ENCODE measurements around the gene MAPK7. TPM values are rescaled to one million over a fixed set of nuclear protein-coding genes. Genes with fewer than 3 reads are reported as not detected.

MAPK7 gene
- total and polyA plus RNA-seq, 2 donors (not counting 3 experiments of a cell fraction or from before 2014, with no cell fraction given): 16.8 to 30.7 TPM

DNA sequence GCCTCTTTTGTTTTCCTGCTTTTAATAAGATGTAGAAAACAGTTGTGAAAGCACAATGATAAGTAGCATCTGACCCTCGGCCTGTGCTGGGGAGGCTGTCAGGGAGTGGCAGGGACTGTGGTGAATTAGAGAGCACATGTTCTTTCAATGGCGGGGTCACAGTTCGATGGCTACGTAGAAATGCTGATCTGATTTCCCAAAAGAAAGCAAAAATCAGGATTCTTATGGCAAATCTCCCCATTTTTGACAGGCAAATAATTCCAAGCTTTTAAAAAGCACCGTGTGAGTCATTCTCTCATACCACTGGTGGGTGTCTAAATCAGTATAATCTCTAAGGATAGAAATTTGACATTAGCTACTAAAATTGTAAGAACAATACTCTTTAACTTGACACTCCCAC lies 4.2 kb upstream of the MAPK7 start:
- dilution Hi-C loops (cut with MboI; ENCODE audit: extremely low pct_ligation_motif_present, low sequenced_read_pairs) (no loop called here), intact Hi-C loops (cut with micrococcal nuclease) (no loop called here)
- H3K9me3 ChIP-seq (replicated peaks; ENCODE audit: control insufficient read depth, insufficient read depth, low read length): no peaks in the 10 kb centered on the region
- ChIA-PET CTCF (interaction anchor here (1.0 to 4.2 kb wide), 3 partner anchors 9 to 73 kb away, joined by 3 to 23 read pairs (median 4); partner anchors contain the start of gene B9D1), POLR2A (no interaction called here)
- H3K79me2 ChIP-seq (ENCODE audit: control insufficient read depth, insufficient read depth, low read length): peaks cover 5% of the 10 kb centered on the region
- H3K9me1 ChIP-seq (replicated peaks; ENCODE audit: control insufficient read depth, extremely low read depth, insufficient read depth, low read length): no peaks in the 10 kb centered on the region
- H3K4me1 ChIP-seq (ENCODE audit: control insufficient read depth, extremely low read depth, insufficient read depth, low read length): peaks cover 1% of the 10 kb centered on the region
- H3K27me3 ChIP-seq (ENCODE audit: control insufficient read depth in 2 of 2, insufficient read depth in 2 of 2, low read length in 2 of 2): no peaks in the 10 kb centered on the region
- no TSS peak for BruUV-seq (replicated peaks)
- TF ChIP-seq MAX (IDR thresholded peaks at IDR 0.05; ENCODE audit: insufficient read depth, insufficient read length) (no peak), JUN (IDR thresholded peaks at IDR 0.05; ENCODE audit: borderline replicate concordance, insufficient read depth, insufficient read length, low read depth) (no peak), POLR2AphosphoS5 (IDR thresholded peaks at IDR 0.05; ENCODE audit: insufficient read depth, low read depth, low read length) (no peak)
- H3K27ac ChIP-seq (ENCODE audit: insufficient read depth, low read depth, low read length): no peak overlapping the region
- no peak overlapping the region for H3K4me3 ChIP-seq (replicated peaks in 1 of 3; ENCODE audit: insufficient read depth in 1 of 3, low read depth in 1 of 3, low read length in 3 of 3)
- no peak overlapping the region for H3K4me2 ChIP-seq (ENCODE audit: insufficient read depth, low read length)
- no peak for DNase-seq (ENCODE audit: low read depth, low spot score)
- H2AFZ ChIP-seq (ENCODE audit: low read depth, low read length): no peak overlapping the region
- H3K36me3 ChIP-seq (ENCODE audit: control insufficient read depth in 2 of 2, extremely low read depth in 1 of 2, insufficient read depth in 2 of 2, low read length in 2 of 2): no peaks in the 10 kb centered on the region
- H3K9ac ChIP-seq (replicated peaks; ENCODE audit: extremely low read depth, insufficient read depth, low read length): no peak overlapping the region
- FAIRE-seq: no peak
- H4K20me1 ChIP-seq (replicated peaks; ENCODE audit: control insufficient read depth, extremely low read depth, insufficient read depth, low read length): no peaks in the 10 kb centered on the region

- DNase-seq (ENCODE audit: low read depth, low spot score) (no peak), FAIRE-seq (no peak)
- H3K4me1 ChIP-seq (ENCODE audit: control insufficient read depth, extremely low read depth, insufficient read depth, low read length): peaks cover 7% of the 10 kb centered on the region
- no peak overlapping the region for H3K9ac ChIP-seq (replicated peaks; ENCODE audit: extremely low read depth, insufficient read depth, low read length)
- no peaks in the 10 kb centered on the region for H3K9me3 ChIP-seq (replicated peaks; ENCODE audit: control insufficient read depth, insufficient read depth, low read length)
- ChIA-PET CTCF (interaction anchor here (4.2 kb wide), 1 partner anchor 13 kb away, joined by 23 read pairs; the partner anchor contains the start of gene B9D1), POLR2A (no interaction called here)
- peaks cover 5% of the 10 kb centered on the region in 2 experiments for H3K36me3 ChIP-seq (ENCODE audit: control insufficient read depth in 2 of 2, extremely low read depth in 1 of 2, insufficient read depth in 2 of 2, low read length in 2 of 2)
- no peaks in the 10 kb centered on the region for H3K27me3 ChIP-seq (ENCODE audit: control insufficient read depth in 2 of 2, insufficient read depth in 2 of 2, low read length in 2 of 2)
- no TSS peak for BruUV-seq (replicated peaks)
- dilution Hi-C loops (cut with MboI; ENCODE audit: extremely low pct_ligation_motif_present, low sequenced_read_pairs): no loop called here
- no peak for TF ChIP-seq CTCF (IDR thresholded peaks at IDR 0.05; ENCODE audit: extremely low read depth in 1 of 2, insufficient read depth in 1 of 2, low read depth in 1 of 2, low read length in 2 of 2)
- TF ChIP-seq FOS (IDR thresholded peaks at IDR 0.05; ENCODE audit: borderline replicate concordance, insufficient read depth, low read length): no peak
- no peak for TF ChIP-seq POLR2A (IDR thresholded peaks at IDR 0.05; ENCODE audit: low read depth, low read length)
- no peak for TF ChIP-seq EZH2 (IDR thresholded peaks at IDR 0.05; ENCODE audit: borderline replicate concordance, low read depth, low read length, severe bottlenecking)
- no peak for TF ChIP-seq GATA2 (IDR thresholded peaks at IDR 0.05; ENCODE audit: insufficient read depth, insufficient read length, low read depth, low read length)
- no peak for TF ChIP-seq MYC (IDR thresholded peaks at IDR 0.05; ENCODE audit: low read depth, low read length)
- TF ChIP-seq JUN (IDR thresholded peaks at IDR 0.05; ENCODE audit: borderline replicate concordance, insufficient read depth, insufficient read length, low read depth): no peak
- TF ChIP-seq MAX (IDR thresholded peaks at IDR 0.05; ENCODE audit: insufficient read depth, insufficient read length): no peak
- no peak for TF ChIP-seq POLR2AphosphoS5 (IDR thresholded peaks at IDR 0.05; ENCODE audit: insufficient read depth, low read depth, low read length)
- H3K27ac ChIP-seq (ENCODE audit: insufficient read depth, low read depth, low read length): no peak overlapping the region
- intact Hi-C loops (cut with micrococcal nuclease): loop anchor here (5.0 kb wide), 2 partner anchors 72 to 132 kb away; no protein-coding TSS in a partner anchor
- H3K9me1 ChIP-seq (replicated peaks; ENCODE audit: control insufficient read depth, extremely low read depth, insufficient read depth, low read length): no peaks in the 10 kb centered on the region
- no peak overlapping the region for H2AFZ ChIP-seq (ENCODE audit: low read depth, low read length)
- H3K4me3 ChIP-seq (replicated peaks in 1 of 3; ENCODE audit: insufficient read depth in 1 of 3, low read depth in 1 of 3, low read length in 3 of 3): no peak overlapping the region
- no peaks in the 10 kb centered on the region for H4K20me1 ChIP-seq (replicated peaks; ENCODE audit: control insufficient read depth, extremely low read depth, insufficient read depth, low read length)
- H3K79me2 ChIP-seq (ENCODE audit: control insufficient read depth, insufficient read depth, low read length): peaks cover 15% of the 10 kb centered on the region
- H3K4me2 ChIP-seq (ENCODE audit: insufficient read depth, low read length): no peak overlapping the region
Measured at GRCh38 chr17:19375732-19376131, 2.6 kb upstream of the MAPK7 start.

All from endothelial cell of umbilical vein (primary cell).